Spleen (tissue), 7 donors: ENCODE results near the gene SLC6A8.

Experiments used
- CTCF ChIP-seq, 11 experiments: fragments of 200-600 bp in 7 of 11; fragments of 450-650 bp in 4 of 11; sonication (generic) in 4 of 11; IDR thresholded peaks in 8 of 11; conservative IDR thresholded peaks in 3 of 11; 1 replicate in 7 of 11; 2 replicates in 4 of 11; pipeline versions ENCODE4 v1.4.0 to v1.8.0; 2016 to 2021; ENCODE audit warnings: antibody characterized with exemption in 11 of 11, inconsistent platforms in 4 of 11, mild to moderate bottlenecking in 1 of 11
- POLR2A ChIP-seq, 3 donors: fragments of 450-650 bp; IDR thresholded peaks; one replicate each; pipeline ENCODE4 v1.5.1; 2017; ENCODE audit warnings: antibody characterized with exemption in 3 of 3, mild to moderate bottlenecking in 1 of 3
- POLR2AphosphoS5 ChIP-seq, 3 donors: sonication (generic); formaldehyde crosslinking; IDR thresholded peaks; one replicate each; pipeline ENCODE4 v1.5.1; 2017; ENCODE audit warnings: antibody characterized with exemption in 3 of 3
- donor health status: DM: no; HTN: no; CAD: no; lungs with moderate emphysema.
- donor health status: DM: no; HTN: no; CAD: no.
- donor health status: DM: no; HTN: no; CAD: no.

- TF ChIP-seq POLR2AphosphoS5 (IDR thresholded peaks at IDR 0.05) (no peak), CTCF (IDR thresholded peaks at IDR 0.05 in 8 of 11, conservative IDR thresholded peaks at IDR 0.05 in 3 of 11) (no peak), POLR2A (IDR thresholded peaks at IDR 0.05) (no peak)
Measured at GRCh38 chrX:153706799-153707198, 19.1 kb downstream of the SLC6A8 start.
